GM21515 (cell line): Measurements from ENCODE around the gene CCDC116.
"Not testable (repeated sequence)": the region's sequence is repeated elsewhere in the genome, so short reads cannot be mapped to it uniquely, and the experiment has no call there.

Source experiments
- ATAC-seq: cut with Tn5 transposase; IDR thresholded peaks from one replicate; pipeline ENCODE4 v1.9.1; 2021; ENCODE audit not compliant: unreplicated experiment

Gene CCDC116

GRCh38 chr22:21651521-21652009 lies 19.0 kb downstream of the CCDC116 start:
- no peak for ATAC-seq

GRCh38 chr22:21652010-21652546 lies 19.5 kb downstream of the CCDC116 start:
- ATAC-seq: peak; percentile 83

GRCh38 chr22:21652547-21653545 lies 20.3 kb downstream of the CCDC116 start:
- ATAC-seq: no peak

GRCh38 chr22:21657020-21657359 lies 24.4 kb downstream of the CCDC116 start:
- ATAC-seq: no peak

- ATAC-seq: peak; percentile 68
Observed at GRCh38 chr22:21657360-21658032, 24.9 kb downstream of the CCDC116 start.

- no peak for ATAC-seq
Observed at GRCh38 chr22:21659864-21660525, 27.4 kb downstream of the CCDC116 start.

GRCh38 chr22:21660904-21661303 lies 28.3 kb downstream of the CCDC116 start:
- no peak for ATAC-seq

GRCh38 chr22:21661991-21662390 lies 29.4 kb downstream of the CCDC116 start:
- no peak for ATAC-seq

- no peak for ATAC-seq
Observed at GRCh38 chr22:21663738-21664137, 31.2 kb downstream of the CCDC116 start.

GRCh38 chr22:21665047-21665851 lies 32.7 kb downstream of the CCDC116 start:
- ATAC-seq: no peak

- no peak for ATAC-seq
Observed at GRCh38 chr22:21666786-21667185, 34.2 kb downstream of the CCDC116 start.

GRCh38 chr22:21669026-21669425 lies 36.5 kb downstream of the CCDC116 start:
- ATAC-seq: no peak

GRCh38 chr22:21672107-21672629 lies 39.6 kb downstream of the CCDC116 start:
- ATAC-seq: no peak

- no peak for ATAC-seq
Observed at GRCh38 chr22:21673534-21674321, 41.2 kb downstream of the CCDC116 start.

GRCh38 chr22:21674638-21675245 lies 42.2 kb downstream of the CCDC116 start:
- no peak for ATAC-seq

- no peak for ATAC-seq
Observed at GRCh38 chr22:21677606-21678443, 45.3 kb downstream of the CCDC116 start.

GRCh38 chr22:21678842-21679241 lies 46.3 kb downstream of the CCDC116 start:
- not testable (repeated sequence) for ATAC-seq

GRCh38 chr22:21679383-21679782 lies 46.8 kb downstream of the CCDC116 start:
- ATAC-seq: no peak
